Measurements from ENCODE around the gene PPP1R15A. TPM values are rescaled to one million over a fixed set of nuclear protein-coding genes. Genes with fewer than 3 reads are reported as not detected.

PPP1R15A gene
- total RNA-seq, 1 donor from 2014 or later = 106 TPM

GRCh38 chr19:48833049-48833448, 39.2 kb upstream of the PPP1R15A start:
- Mint-ChIP-seq H3K27me3 (ENCODE audit: low read depth) (no peaks in the 10 kb centered on the region), H3K9me3 (ENCODE audit: low read depth) (no peaks in the 10 kb centered on the region), H3K36me3 (ENCODE audit: low read depth) (peaks cover 13% of the 10 kb centered on the region), H3K4me3 (ENCODE audit: unreplicated experiment) (no peak overlapping the region), H3K4me1 (ENCODE audit: low read depth) (peaks cover 19% of the 10 kb centered on the region), H3K27ac (ENCODE audit: unreplicated experiment) (no peak overlapping the region)
- no peak for DNase-seq (ENCODE audit: low spot score)
- no peak for TF ChIP-seq CTCF (IDR thresholded peaks at IDR 0.05)

- Mint-ChIP-seq H3K36me3 (ENCODE audit: low read depth) (peaks cover 13% of the 10 kb centered on the region), H3K27me3 (ENCODE audit: low read depth) (no peaks in the 10 kb centered on the region), H3K4me3 (ENCODE audit: unreplicated experiment) (no peak overlapping the region), H3K9me3 (ENCODE audit: low read depth) (no peaks in the 10 kb centered on the region), H3K27ac (ENCODE audit: unreplicated experiment) (peak overlapping the region; percentile 0), H3K4me1 (ENCODE audit: low read depth) (peaks cover 19% of the 10 kb centered on the region)
- DNase-seq (ENCODE audit: low spot score) = no peak
- no peak for TF ChIP-seq CTCF (IDR thresholded peaks at IDR 0.05)
These were observed 38.2 kb upstream of the PPP1R15A start for GRCh38 chr19:48833977-48834376.

- H3K36me3 Mint-ChIP-seq (ENCODE audit: low read depth) = peaks cover 13% of the 10 kb centered on the region
- H3K27me3 Mint-ChIP-seq (ENCODE audit: low read depth) = no peaks in the 10 kb centered on the region
- DNase-seq (ENCODE audit: low spot score) = no peak
- TF ChIP-seq CTCF (IDR thresholded peaks at IDR 0.05) = peak; percentile 96
- peak overlapping the region; percentile 94 for H3K4me3 Mint-ChIP-seq (ENCODE audit: unreplicated experiment)
- peak overlapping the region; percentile 96 for H3K27ac Mint-ChIP-seq (ENCODE audit: unreplicated experiment)
- H3K9me3 Mint-ChIP-seq (ENCODE audit: low read depth) = no peaks in the 10 kb centered on the region
- peaks cover 19% of the 10 kb centered on the region for H3K4me1 Mint-ChIP-seq (ENCODE audit: low read depth)
These were observed 36.5 kb upstream of the PPP1R15A start for GRCh38 chr19:48835734-48836088.

GRCh38 chr19:48836089-48837017, 35.9 kb upstream of the PPP1R15A start, which contains the start of gene HSD17B14:
Gene HSD17B14, minus strand, starts transcription at chr19:48836491. Its CDS starts 80 bp downstream, at chr19:48836411.
- Mint-ChIP-seq H3K4me1 (ENCODE audit: low read depth) (peaks cover 19% of the 10 kb centered on the region), H3K27ac (ENCODE audit: unreplicated experiment) (peak within 1 kb of the TSS; percentile 96), H3K9me3 (ENCODE audit: low read depth) (no peaks in the 10 kb centered on the region), H3K36me3 (ENCODE audit: low read depth) (peaks cover 12% of the 10 kb centered on the region), H3K27me3 (ENCODE audit: low read depth) (no peaks in the 10 kb centered on the region), H3K4me3 (ENCODE audit: unreplicated experiment) (peak within 1 kb of the TSS; percentile 94)
- TF ChIP-seq CTCF (IDR thresholded peaks at IDR 0.05) = peak; percentile 31
- no peak for DNase-seq (ENCODE audit: low spot score)

DNA sequence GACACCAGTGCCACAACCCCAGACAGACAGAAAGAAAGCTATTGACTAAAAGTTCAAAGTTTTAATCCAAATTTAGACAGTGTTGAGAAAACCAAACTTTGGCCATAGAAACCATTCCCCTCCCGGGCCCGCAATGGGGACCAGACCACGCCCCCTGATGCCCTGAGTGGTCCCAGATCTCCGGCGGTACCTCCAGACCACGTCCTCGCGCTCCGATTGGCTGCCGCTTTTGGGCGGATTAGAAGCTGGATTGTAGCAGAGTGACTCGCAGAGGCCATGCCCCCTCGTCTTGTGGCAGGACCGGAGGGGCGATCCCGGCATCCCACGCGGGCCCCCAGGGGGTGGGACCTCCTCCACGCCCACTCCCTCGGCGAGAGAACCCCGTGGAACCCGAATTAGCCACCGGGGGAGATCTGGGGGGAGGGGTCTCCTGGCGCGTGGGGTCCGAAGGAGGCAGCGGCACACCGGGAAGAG, 35.1 kb upstream of the PPP1R15A start:
- no peak for DNase-seq (ENCODE audit: low spot score)
- Mint-ChIP-seq H3K27me3 (ENCODE audit: low read depth) (no peaks in the 10 kb centered on the region), H3K4me3 (ENCODE audit: unreplicated experiment) (peak overlapping the region; percentile 94), H3K36me3 (ENCODE audit: low read depth) (peaks cover 10% of the 10 kb centered on the region), H3K27ac (ENCODE audit: unreplicated experiment) (peak overlapping the region; percentile 96), H3K9me3 (ENCODE audit: low read depth) (no peaks in the 10 kb centered on the region), H3K4me1 (ENCODE audit: low read depth) (peaks cover 19% of the 10 kb centered on the region)
- no peak for TF ChIP-seq CTCF (IDR thresholded peaks at IDR 0.05)
